ENCODE results near the gene PC.
A peak's percentile ranks its signal among the peaks of the same experiment; 100 is the strongest.
"Not testable (repeated sequence)": the region's sequence is repeated elsewhere in the genome, so short reads cannot be mapped to it uniquely, and the experiment has no call there.

Gene PC, protein sequence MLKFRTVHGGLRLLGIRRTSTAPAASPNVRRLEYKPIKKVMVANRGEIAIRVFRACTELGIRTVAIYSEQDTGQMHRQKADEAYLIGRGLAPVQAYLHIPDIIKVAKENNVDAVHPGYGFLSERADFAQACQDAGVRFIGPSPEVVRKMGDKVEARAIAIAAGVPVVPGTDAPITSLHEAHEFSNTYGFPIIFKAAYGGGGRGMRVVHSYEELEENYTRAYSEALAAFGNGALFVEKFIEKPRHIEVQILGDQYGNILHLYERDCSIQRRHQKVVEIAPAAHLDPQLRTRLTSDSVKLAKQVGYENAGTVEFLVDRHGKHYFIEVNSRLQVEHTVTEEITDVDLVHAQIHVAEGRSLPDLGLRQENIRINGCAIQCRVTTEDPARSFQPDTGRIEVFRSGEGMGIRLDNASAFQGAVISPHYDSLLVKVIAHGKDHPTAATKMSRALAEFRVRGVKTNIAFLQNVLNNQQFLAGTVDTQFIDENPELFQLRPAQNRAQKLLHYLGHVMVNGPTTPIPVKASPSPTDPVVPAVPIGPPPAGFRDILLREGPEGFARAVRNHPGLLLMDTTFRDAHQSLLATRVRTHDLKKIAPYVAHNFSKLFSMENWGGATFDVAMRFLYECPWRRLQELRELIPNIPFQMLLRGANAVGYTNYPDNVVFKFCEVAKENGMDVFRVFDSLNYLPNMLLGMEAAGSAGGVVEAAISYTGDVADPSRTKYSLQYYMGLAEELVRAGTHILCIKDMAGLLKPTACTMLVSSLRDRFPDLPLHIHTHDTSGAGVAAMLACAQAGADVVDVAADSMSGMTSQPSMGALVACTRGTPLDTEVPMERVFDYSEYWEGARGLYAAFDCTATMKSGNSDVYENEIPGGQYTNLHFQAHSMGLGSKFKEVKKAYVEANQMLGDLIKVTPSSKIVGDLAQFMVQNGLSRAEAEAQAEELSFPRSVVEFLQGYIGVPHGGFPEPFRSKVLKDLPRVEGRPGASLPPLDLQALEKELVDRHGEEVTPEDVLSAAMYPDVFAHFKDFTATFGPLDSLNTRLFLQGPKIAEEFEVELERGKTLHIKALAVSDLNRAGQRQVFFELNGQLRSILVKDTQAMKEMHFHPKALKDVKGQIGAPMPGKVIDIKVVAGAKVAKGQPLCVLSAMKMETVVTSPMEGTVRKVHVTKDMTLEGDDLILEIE

DNA sequence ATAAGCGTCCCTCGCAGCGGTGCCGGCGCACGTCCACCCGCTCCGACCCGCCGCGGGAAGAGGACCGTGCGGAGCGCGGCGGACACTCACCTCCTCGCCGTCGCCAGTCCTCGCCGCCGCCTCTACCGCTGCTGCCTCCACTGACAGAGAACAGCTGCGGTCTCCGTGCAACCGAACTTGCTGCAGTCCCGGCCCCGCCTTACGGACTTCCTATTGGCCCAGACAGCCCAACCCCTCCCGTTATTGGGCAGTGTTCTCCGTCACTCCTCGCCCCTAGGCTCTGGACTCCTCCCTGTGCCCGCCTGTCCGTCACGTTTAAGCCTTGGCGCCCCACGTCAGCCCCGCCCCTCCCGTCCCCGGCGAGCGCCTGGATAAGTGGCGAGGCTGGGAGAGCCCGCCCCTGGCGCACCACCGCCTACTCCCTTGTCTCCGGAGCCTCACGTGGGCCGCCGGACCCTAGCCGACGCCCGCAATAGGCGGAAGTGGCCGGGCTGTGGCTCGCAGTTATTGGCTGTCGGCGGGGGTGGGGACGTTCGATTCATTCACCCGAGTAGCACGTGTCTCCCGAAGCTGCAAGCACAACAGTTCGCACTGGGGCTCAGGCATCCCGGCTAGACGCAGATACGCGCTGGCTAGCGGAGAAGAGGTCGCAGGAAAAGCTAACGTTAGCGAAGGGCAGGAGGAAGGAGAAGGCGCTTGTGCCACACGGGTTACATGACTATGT, at the start of gene PC:
Gene PC (minus strand): TSS at position 152 of the 724 bp plus-strand sequence. CDS start 86,224 bp downstream, outside the sequence.
- DNase-seq (ENCODE audit: low read depth, low spot score): peak; percentile 100

DNA sequence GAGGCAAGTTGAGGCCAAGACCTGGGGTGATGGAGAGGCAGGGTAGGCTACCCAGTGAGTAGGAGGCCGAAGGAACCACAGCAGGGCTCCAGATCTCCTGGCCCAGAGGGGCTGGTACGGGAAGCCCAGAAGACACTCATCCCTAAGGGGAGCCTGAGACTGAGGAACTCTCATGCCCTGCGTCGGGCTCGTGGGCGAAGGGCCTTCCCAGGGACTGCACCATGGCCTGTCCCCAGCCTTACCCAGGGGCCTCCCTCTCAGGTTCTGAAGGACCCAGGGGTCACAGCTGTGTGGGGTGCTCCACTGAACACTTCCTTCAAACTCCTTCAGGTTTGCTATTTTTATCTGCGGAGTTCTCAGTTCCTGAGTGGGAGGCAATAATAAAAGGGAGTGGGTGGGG, 48.9 kb upstream of the PC start:
- no peak for DNase-seq (ENCODE audit: low read depth, low spot score)

DNA sequence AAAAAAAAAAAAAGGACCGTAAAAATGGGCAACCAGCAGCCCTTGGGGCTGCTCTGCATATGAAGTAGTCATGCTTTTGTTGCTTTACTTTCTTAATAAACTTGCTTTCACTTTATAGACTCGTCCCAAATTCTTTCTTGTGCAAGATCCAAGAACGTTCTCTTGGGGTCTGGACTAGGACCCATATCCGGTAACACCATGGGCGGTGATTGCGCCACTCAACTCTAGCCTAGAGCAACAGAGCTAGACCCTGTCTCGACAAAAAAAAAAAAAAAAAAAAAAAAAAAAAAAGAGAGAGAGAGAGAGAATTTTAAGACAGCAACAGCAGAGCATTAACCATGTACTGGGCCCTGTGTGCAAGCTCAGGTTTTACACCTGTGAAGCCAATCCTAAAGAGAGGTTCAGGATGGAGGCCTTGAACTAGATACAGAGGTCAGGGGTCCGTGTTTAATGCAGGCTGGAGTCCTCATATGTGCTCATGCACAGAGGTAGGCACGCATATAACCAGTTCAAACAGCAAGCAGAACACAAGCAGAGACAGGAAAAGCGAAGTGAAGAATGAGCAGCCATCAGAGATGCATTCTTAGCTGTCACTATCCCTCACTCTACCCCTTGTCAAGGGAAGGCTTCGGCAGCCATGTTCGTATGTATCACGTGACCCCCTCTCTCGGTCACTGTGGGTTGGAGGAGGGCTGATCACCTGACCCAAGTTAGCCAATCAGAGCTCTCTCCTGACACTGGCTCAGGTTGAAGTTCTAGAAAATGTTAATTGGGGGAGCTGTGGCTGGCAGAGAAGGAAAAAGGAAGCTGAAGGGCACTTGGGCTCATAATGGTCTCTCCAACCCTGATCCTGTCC, 48.1 kb upstream of the PC start:
- no peak for DNase-seq (ENCODE audit: low read depth, low spot score)

DNA sequence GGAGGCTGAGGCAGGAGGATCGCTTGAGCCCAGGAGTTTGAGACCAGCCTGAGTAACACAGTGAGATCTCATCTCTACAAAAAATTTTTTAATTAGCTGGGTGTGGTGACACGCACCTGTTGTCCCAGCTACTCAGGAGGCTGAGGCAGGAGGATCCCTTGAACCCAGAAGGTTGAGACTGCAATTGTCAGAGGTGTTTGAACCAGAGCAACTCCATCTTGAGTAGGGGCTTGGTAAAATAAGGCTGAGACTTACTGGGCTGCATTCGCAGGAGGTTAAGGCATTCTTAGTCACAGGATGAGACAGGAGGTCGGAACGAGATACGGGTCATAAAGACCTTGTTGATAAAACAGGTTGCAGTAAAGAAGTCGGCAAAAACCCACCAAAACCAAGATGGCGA, 47.0 kb upstream of the PC start:
- DNase-seq (ENCODE audit: low read depth, low spot score): not testable (repeated sequence)

DNA sequence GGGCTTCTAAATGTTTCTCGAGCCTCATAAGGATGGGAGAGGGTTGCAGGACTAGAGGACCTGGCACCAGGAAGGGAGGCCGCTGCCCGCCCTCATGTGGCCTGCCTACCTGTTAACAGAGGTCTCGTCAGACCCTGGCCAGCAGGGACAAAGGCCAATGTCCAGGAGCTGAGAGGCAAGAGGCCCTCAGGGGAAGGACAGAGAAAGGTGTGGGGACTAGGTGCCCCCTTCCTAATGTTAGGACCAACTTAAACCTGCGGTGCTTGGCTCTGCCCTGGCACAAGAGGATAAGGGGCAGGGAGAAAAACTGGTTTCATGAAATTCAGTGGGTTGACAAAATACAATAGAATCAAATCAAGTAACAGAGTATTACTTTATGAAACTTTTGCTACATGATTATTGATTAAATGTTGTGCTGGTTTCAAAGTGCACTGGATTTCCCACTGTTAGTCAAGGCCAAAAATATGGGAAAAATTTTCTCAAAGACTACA, 44.8 kb upstream of the PC start:
- no peak for DNase-seq (ENCODE audit: low read depth, low spot score)

DNA sequence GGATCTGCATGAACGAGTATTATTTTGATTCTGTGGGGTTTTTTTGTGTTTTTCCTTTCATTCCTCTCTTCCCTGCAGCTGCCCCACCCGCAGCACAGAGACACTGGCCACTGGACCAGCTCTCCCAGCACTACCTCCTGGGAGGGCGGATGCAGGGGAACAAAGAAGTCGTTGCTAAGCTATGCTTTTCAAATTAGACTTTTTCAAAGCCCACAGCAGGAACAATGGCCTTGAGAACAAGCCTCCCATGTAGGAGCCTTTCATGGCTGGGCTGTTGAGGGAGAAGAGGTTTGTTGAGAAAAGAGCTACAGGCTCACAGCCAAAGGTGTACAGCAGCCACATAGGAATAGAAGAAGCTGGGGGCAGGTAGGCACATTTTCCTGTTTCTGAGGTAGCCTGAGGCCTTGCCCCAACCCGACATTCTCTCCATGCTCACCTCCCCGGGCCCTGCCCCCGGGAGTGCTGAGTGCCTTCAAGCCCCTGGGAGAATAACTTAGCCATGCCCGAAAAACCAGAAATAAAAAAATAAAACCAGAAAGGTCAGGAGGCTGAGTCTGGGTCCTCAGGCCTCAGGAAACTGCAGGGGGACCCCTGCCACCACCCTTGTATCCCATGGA, 44.2 kb upstream of the PC start:
- no peak for DNase-seq (ENCODE audit: low read depth, low spot score)

DNA sequence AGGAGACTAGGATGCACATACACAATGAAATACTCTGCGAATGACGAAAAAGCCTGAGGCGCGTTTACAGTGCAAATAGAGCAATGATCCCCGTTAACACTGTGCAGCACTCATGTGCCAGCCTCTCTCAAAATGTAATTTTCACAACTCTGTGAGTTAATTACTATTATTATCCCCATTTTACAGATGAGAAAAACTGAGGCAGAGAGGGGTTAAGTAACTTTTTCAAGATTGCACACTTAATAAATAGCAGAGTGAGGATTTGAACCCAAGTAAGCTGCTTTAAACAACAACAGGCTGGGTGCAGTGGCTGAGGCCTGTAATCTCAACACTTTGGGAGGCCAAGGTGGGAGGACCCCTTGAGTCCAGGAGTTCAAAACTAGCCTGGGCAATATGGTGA, 43.1 kb upstream of the PC start:
- no peak for DNase-seq (ENCODE audit: low read depth, low spot score)

DNA sequence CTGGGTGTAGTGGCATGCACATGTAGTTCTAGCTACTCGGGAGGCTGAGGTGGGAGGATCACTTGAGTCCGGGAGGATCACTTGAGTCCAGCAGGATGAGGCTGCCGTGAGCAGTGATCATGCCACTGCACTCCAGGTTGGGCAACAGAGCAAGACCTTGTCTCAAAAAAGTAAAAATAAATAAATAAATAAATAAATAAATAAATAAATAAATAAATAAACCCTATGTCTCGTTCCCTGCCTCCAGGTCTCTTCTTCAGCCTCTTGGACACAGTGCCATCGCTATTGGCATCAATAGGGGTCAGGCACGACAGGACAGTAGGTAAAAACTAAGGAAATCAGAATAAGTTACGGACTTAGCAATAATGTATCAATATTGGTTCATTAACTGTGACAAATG, 41.4 kb upstream of the PC start:
- DNase-seq (ENCODE audit: low read depth, low spot score): no peak

DNA sequence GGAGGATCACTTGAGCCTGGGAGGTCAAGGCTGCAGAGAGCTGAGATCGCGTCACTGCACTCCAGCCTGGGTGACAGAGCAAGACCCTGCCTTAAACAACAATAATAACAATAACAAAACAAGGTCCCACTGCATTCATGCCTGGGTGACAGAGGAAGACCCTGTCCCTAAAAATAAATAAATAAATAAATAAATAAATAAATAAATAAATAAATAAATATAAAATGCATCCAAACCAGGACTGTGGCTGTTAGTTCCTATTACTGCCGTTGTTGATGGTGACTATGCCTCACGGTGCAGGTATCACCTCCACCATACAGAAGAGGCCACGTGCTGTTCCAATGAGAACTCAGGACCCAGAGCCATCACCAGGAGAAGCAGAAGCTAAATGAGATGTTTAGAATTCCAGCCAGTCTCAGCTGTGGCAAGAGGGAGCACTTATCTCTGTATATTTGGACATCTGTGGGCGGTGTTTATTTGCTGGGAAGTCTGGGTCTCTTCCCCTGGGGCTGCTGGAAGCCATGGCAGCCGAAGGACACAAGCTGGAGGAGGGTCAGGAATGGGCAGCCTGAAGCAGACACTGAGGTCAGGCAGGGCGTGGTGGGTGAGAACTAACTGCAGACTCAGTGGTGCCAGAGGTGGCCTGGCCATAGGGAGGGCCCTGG, 38.6 kb upstream of the PC start:
- DNase-seq (ENCODE audit: low read depth, low spot score): no peak

DNA sequence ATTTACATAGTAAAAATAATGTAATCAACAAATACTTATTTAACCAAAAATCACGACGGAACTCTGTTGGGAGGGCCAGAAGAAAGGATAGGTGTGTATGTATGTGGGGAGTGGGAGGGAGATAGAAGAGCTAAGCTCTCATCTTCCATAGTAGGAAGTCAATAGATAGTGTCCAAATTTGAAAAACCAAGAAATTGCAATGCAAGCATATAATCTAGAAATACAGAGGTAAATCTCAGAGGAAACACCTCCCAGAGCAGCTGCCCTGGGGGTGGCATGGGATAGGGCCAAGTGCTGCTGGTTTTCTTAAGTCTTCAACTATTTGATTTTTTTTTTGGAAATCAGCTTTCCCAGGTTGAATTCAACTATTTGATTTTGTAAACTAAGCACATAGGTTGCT, 33.9 kb upstream of the PC start:
- no peak for DNase-seq (ENCODE audit: low read depth, low spot score)

DNA sequence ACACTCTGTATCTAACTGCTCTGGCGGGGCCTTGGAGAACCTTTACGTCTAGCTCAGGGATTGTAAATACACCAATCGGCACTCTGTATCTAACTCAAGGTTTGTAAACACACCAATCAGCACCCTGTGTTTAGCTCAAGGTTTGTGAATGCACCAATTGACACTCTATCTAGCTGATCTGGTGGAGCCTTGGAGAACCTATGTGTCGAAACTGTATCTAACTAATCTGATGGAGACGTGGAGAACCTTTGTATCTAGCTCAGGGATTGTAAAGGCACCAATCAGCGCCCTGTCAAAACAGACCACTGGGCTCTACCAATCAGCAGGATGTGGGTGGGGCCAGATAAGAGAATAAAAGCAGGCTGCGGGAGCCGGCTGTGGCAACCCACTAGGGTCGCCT, 31.2 kb upstream of the PC start:
- not testable (repeated sequence) for DNase-seq (ENCODE audit: low read depth, low spot score)

DNA sequence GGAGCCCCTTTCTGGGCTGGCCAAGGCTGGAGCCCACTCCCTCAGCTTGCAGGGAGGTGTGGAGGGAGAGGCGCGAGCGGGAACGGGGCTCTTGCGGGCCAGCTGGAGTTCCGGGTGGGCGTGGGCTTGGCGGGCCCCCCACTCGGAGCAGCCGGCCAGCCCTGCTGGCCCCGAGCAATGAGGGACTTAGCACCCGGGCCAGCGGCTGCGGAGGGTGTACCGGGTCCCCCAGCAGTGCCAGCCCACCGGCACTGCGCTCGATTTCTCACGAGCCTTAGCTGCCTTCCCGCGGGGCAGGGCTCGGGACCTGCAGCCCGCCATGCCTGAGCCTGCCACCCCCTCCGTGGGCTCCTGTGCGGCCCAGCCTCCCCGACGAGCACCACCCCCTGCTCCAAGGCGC, 30.6 kb upstream of the PC start:
- DNase-seq (ENCODE audit: low read depth, low spot score): not testable (repeated sequence)

DNA sequence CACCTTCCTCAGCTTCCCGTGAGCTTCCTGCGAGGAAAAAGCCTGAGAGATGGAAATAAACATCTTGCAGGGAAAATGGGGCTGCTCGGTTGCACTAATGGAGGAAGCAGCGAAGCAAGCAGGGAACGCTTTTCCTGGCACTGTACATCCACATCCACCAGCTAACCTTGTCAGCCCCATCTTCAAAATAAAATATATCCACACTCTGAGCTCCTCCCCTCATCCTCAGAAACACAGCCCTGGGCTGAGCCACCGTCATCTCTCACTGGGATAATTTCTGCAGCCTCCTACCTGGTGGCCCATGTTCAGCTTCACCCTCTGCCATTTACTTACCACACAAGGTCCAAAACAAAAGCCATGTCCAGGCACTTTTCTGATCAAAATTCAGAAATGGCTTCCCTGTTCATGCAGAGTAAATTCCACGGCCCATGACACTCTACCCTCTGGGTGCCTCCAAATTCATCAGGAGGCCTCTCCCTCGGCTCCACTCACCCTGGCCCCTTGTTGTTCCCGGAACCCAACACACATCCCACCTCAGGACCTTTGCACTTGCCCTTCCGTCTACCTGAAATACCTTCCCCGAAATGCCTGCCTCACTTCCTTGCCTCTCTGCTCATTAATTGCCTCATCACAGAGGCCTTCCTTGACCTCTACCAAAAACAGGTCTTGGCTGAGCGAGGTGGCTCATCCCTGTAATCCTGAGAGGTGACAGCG, 29.9 kb upstream of the PC start:
- no peak for DNase-seq (ENCODE audit: low read depth, low spot score)

DNA sequence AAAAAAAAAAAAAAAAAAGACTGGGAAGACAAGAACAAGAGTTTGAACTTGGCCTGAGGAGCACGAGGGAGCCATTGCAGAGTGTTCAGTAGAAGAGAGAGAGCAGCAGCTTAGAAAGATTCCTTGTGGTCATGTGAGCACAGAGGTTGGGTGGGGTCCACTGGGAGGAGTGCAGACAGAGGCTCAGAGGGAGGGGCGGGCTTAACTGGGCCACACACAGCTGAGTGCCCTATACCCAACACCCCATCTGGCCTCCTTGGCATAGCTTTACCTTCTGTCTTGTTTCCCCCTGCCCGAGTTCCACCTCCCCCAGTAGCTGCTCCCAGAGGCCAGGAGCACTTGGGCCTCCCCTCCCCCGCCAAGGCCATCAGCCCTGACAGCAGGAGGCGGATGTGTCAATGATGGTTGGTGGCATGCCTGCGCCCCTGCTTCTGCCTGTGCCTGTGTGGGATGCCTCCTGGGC, 29.0 kb upstream of the PC start:
- DNase-seq (ENCODE audit: low read depth, low spot score): no peak

DNA sequence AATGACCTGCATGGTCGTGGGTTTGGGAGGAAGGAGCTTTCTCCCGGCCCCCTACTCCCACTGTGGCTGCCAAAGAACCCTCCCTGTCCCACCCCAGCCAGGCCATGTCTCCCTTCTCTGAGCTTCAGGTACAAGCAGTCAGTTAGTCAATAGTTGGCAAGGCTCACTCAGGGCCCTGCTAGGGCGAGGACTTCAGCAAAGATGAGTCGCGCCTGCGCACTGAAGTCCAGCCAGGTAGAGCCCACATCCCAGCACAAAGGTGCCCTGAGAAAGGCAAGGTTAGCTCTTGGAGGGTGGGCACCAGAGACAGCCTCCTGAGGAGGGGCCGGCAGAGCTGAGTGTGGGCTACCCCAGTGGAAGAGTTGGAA, 28.0 kb upstream of the PC start:
- DNase-seq (ENCODE audit: low read depth, low spot score): no peak

DNA sequence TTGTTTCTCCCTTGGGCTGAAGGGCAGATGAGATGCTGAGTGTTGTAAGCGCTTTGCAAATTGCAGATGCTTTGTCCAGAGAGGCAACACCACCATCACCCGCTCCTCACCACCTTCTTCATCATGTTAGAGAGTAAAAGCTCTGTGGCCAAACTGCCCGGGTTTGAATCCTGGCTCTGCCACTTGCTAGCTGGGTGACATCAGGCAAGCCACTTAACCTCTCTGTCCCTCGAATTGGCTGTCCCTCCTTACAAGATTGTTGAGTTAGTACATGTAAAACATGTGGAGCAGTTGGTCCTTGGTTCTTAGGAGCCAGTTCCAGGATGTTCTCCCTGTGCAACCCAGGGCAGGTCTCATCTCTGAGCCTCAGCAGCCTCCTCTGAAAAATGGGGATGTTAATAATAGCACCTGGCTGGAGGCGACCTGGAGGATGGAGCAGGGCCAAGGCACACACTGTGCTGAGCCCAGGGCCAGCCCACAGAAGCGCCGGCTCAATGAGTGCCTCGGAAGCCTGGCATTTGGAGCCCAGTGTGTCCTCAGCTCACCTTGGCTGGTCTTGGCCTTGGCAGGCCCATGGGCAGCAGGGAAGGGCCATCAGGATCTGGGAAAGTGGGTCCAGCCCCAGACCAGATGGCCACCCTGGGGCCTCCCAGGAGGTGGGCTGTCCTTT, 27.5 kb upstream of the PC start:
- DNase-seq (ENCODE audit: low read depth, low spot score): no peak

DNA sequence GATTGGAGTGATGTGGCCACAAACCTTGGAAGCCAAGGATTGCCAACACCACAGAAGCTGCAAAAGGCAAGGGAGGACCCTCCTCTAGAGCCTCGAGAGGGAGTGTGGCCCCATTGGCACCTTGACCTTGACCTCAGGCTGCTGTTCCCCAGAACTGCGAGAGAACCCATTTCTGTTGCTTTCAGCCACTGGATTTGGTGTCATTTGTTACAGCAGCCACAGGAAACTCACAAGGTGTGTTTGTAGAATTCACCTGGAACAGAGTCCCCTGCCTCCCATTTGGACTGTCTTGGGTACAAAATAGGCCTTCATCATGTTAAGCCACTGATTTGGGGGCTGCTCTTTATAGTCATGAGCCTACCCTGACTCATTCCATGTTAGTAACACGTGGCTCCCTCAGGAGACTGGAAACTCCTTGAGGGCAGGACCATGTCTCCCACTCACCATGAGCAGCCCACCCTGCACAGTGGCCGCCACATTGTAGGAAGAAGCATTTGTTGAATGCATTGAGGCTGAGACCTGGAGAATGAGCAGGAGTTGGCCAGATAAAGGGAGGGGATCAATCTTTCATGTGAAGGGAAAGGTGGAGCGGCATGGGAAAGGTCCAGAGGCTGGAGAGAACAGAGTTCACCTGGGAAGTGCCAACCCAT, 25.2 kb upstream of the PC start:
- DNase-seq (ENCODE audit: low read depth, low spot score): no peak

Data from smooth muscle cell of the brain vasculature (primary cell).